HG03575 (cell line): ENCODE measurements around the gene BOK.

ENCODE experiments used
- ATAC-seq: cut with Tn5 transposase; IDR thresholded peaks from one replicate; pipeline ENCODE4 v1.9.1; 2021; ENCODE audit not compliant: unreplicated experiment, insufficient number of reproducible peaks, low FRiP score; ENCODE audit errors: extremely low read depth

Gene BOK

DNA sequence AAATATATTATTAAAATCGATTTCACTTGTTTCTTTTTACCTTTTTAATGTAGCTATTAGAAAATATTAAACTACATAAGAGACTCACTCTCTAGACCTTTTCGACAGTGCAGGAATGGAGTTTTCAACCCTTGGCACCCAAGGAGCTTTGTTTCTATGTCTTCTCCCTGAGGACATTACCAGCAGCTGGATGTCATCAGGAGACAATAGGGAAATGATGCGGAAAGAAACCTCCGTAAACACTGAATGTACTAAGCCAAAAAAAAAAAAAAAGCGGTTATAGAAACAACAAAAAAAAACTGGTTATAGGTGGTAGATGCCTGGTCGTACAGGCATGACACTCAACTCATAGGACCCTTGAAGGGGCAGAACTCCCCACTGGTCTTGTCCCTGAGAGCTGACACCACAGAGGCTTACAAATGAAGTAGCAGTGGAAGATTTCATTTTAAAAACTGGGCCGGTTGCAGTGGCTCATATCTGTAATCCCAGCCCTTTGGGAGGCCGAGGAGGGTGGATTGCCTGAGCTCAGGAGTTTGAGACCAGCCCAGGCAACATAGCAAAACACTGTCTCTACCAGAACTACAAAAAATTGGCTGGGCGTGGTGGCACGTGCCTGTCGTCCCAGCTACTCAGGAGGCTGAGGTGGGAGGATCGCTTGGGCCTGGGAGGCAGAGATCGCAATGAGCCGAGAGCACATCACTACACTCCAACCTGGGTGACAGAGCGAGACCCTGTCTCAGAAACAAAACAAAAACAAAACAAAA, 54.7 kb downstream of the BOK start:
- no peak for ATAC-seq

- no peak for ATAC-seq
Measured at GRCh38 chr2:241615041-241615440, 56.5 kb downstream of the BOK start.

DNA sequence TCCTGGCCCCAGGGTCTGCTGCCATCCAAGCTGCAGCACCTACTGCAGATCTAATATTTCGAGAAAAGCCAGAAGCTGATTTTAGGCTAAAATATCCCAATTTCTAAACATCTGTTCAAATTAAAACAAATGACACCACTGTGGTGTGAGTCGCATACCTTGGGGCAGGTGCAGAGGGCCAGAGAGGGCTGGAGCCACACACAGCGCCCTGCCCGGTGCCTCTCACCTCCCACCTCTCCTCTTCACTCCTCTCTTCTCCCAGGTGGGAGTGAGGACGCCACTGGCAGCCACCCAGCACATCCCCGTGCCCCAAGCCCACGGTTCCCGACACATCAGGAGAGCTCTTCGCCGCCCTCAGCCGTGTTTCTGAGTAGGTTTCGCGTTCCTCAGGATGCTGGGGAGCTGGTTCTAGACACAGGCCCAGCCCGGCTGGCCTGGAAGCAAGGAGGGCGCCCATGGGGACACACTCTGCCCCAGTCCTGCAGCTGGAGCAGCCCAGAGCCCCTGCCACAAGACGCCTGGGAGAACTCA, 57.0 kb downstream of the BOK start:
- no peak for ATAC-seq

- no peak for ATAC-seq
Measured at GRCh38 chr2:241616168-241617125, 57.9 kb downstream of the BOK start.

GRCh38 chr2:241617431-241618154, 59.0 kb downstream of the BOK start:
- ATAC-seq = no peak

DNA sequence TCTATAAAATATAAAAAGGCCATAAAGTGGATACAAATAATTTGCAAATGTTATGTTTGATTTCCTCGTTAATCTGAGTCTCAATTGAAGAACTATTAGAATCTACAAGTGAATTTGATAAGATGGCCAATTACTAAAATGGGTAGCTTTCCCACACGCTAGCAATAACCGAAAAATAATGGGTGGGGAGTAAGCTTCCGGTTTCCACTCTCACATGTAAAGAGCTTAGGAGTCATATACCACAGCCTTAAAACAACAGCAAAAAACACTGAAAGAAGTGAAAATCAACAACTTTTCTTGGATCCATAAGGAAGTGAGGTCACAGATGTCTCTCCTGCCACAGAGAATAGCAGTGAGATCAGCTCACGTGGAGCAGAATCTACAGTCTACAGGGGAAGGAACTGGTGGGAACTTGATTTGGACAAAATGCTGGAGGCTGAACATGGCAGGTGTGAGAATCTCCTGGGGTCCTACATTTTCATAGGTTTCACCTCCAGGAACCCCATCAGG, 59.8 kb downstream of the BOK start:
- ATAC-seq = no peak

GRCh38 chr2:241618829-241619228, 60.3 kb downstream of the BOK start:
- ATAC-seq = no peak

DNA sequence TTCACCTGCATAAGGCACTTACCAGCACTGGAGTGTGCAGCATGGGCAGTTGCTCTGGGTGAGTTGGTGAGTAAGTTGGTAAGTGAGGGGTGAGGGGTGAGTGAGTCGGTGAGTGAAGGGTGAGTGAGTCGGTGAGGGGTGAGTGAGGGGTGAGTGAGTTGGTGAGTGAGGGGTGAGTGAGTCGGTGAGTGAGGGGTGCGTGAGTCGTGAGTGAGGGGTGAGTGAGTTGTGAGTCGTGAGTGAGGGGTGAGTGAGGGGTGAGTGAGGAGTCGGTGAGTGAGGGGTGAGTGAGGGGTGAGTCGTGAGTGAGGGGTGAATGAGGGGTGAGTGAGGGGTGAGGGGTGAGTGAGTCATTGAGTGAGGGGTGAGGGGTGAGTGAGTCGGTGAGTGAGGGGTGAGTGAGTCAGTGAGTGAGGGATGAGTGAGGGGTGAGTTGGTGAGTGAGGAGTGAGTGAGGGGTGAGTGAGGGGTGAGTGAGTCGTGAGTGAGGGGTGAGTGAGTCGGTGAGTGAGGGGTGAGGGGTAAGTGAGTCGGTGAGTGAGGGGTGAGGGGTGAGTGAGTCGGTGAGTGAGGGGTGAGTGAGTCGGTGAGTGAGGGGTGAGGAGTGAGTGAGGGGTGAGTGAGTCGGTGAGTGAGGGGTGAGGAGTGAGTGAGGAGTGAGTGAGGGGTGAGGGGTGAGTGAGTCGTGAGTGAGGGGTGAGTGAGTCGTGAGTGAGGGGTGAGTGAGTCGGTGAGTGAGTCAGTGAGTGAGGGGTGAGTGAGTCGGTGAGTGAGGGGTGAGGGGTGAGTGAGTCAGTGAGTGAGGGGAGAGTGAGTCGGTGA, 61.3 kb downstream of the BOK start:
- no peak for ATAC-seq

GRCh38 chr2:241620419-241620769, 61.8 kb downstream of the BOK start:
- ATAC-seq = no peak
